H1 (cell line): Measurements from ENCODE around the gene SEC16A. TPM values are rescaled to one million over a fixed set of nuclear protein-coding genes. Genes with fewer than 3 reads are reported as not detected.

ENCODE experiments used
- HDAC6 ChIP-seq: IDR thresholded peaks from one replicate; pipeline ENCODE4 v1.7.1; 2012; ENCODE audit warnings: low read depth, mild to moderate bottlenecking, inconsistent platforms, low read length, moderate library complexity
- JUN ChIP-seq: IDR thresholded peaks from 2 replicates; pipeline ENCODE4 v1.6.1; 2011; ENCODE audit warnings: low read depth, mild to moderate bottlenecking, improper control_type of control experiment, low read length
- KDM5A ChIP-seq: fragments of 200-600 bp; IDR thresholded peaks from 2 replicates; pipeline ENCODE4 v1.7.1; 2012; ENCODE audit warnings: mild to moderate bottlenecking, low read length, inconsistent platforms, mixed read lengths
- NANOG ChIP-seq: IDR thresholded peaks from 2 replicates; pipeline ENCODE4 v1.6.1; 2011; ENCODE audit warnings: low read length, low read depth, mild to moderate bottlenecking, inconsistent platforms; ENCODE audit not compliant: insufficient read depth, poor library complexity, severe bottlenecking
- POLR2A ChIP-seq, 2 experiments: IDR thresholded peaks; 1 replicate in 1 of 2; 2 replicates in 1 of 2; pipeline ENCODE4 v1.6.1; 2011; ENCODE audit warnings: low read depth in 2 of 2, low read length in 2 of 2, mild to moderate bottlenecking in 2 of 2; ENCODE audit errors: control extremely low read depth in 1 of 2
- YY1 ChIP-seq: IDR thresholded peaks from 2 replicates; pipeline ENCODE4 v1.6.1; 2011; ENCODE audit warnings: low read depth, mild to moderate bottlenecking, low read length
- polyA plus RNA-seq, 7 experiments: library from polyadenylated mRNA; depleted of rRNA in 3 of 7; stranded (reverse) in 5 of 7; unstranded in 2 of 7; fragments of >200 nt in 5 of 7; fragments of 200-250 nt in 2 of 7; gene quantifications; 1 replicate in 5 of 7; 2 replicates in 1 of 7; 4 replicates in 1 of 7; pipeline versions ENCODE4 v1.2.1 to v1.2.3, GENCODE V29; 2011 to 2013; ENCODE audit warnings: missing spikeins in 2 of 7, mixed read lengths in 2 of 7
- total RNA-seq: library from RNA; stranded (reverse); fragmentation: NEBNext Ultra II Directional; extraction: Animal tissue kit (Norgen Biotek cat#: 25700); gene quantifications from 2 replicates; pipeline ENCODE4 v1.2.1, GENCODE V29; 2021
- TF ChIP-seq, protein P1 (sequence below): fragments of 300-600 bp; sonication (generic); IDR thresholded peaks from 2 replicates; pipeline ENCODE4 v1.7.1; 2012; ENCODE audit warnings: low read length, moderate library complexity, mild to moderate bottlenecking, inconsistent platforms; ENCODE audit not compliant: insufficient replicate concordance

SEC16A gene
- total and polyA plus RNA-seq, 2 of the 8 experiments (the other 6 are each of a cell fraction or from before 2014, with no cell fraction given): 21.6 to 49.0 TPM

DNA sequence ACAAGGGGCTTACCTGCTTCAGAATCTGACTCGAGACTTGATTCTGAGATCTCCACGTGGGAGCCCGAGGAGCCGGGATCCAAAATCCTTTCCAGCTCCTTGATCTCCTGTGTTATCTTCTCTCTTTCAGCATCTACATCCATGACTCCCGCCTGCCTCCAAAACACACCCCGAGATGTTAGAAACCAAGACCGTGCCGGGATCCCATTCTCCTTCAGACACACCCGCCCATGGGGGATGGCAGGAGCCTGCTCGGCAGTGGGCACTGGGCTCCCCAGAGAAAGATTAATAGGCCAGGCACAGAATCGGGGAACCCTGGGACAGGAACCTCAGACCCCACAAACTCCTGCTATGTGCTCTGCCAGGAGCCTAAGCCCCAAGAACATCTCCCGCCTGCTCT is 84.6 kb downstream of the SEC16A start (continued):
- TF ChIP-seq, protein P1, sequence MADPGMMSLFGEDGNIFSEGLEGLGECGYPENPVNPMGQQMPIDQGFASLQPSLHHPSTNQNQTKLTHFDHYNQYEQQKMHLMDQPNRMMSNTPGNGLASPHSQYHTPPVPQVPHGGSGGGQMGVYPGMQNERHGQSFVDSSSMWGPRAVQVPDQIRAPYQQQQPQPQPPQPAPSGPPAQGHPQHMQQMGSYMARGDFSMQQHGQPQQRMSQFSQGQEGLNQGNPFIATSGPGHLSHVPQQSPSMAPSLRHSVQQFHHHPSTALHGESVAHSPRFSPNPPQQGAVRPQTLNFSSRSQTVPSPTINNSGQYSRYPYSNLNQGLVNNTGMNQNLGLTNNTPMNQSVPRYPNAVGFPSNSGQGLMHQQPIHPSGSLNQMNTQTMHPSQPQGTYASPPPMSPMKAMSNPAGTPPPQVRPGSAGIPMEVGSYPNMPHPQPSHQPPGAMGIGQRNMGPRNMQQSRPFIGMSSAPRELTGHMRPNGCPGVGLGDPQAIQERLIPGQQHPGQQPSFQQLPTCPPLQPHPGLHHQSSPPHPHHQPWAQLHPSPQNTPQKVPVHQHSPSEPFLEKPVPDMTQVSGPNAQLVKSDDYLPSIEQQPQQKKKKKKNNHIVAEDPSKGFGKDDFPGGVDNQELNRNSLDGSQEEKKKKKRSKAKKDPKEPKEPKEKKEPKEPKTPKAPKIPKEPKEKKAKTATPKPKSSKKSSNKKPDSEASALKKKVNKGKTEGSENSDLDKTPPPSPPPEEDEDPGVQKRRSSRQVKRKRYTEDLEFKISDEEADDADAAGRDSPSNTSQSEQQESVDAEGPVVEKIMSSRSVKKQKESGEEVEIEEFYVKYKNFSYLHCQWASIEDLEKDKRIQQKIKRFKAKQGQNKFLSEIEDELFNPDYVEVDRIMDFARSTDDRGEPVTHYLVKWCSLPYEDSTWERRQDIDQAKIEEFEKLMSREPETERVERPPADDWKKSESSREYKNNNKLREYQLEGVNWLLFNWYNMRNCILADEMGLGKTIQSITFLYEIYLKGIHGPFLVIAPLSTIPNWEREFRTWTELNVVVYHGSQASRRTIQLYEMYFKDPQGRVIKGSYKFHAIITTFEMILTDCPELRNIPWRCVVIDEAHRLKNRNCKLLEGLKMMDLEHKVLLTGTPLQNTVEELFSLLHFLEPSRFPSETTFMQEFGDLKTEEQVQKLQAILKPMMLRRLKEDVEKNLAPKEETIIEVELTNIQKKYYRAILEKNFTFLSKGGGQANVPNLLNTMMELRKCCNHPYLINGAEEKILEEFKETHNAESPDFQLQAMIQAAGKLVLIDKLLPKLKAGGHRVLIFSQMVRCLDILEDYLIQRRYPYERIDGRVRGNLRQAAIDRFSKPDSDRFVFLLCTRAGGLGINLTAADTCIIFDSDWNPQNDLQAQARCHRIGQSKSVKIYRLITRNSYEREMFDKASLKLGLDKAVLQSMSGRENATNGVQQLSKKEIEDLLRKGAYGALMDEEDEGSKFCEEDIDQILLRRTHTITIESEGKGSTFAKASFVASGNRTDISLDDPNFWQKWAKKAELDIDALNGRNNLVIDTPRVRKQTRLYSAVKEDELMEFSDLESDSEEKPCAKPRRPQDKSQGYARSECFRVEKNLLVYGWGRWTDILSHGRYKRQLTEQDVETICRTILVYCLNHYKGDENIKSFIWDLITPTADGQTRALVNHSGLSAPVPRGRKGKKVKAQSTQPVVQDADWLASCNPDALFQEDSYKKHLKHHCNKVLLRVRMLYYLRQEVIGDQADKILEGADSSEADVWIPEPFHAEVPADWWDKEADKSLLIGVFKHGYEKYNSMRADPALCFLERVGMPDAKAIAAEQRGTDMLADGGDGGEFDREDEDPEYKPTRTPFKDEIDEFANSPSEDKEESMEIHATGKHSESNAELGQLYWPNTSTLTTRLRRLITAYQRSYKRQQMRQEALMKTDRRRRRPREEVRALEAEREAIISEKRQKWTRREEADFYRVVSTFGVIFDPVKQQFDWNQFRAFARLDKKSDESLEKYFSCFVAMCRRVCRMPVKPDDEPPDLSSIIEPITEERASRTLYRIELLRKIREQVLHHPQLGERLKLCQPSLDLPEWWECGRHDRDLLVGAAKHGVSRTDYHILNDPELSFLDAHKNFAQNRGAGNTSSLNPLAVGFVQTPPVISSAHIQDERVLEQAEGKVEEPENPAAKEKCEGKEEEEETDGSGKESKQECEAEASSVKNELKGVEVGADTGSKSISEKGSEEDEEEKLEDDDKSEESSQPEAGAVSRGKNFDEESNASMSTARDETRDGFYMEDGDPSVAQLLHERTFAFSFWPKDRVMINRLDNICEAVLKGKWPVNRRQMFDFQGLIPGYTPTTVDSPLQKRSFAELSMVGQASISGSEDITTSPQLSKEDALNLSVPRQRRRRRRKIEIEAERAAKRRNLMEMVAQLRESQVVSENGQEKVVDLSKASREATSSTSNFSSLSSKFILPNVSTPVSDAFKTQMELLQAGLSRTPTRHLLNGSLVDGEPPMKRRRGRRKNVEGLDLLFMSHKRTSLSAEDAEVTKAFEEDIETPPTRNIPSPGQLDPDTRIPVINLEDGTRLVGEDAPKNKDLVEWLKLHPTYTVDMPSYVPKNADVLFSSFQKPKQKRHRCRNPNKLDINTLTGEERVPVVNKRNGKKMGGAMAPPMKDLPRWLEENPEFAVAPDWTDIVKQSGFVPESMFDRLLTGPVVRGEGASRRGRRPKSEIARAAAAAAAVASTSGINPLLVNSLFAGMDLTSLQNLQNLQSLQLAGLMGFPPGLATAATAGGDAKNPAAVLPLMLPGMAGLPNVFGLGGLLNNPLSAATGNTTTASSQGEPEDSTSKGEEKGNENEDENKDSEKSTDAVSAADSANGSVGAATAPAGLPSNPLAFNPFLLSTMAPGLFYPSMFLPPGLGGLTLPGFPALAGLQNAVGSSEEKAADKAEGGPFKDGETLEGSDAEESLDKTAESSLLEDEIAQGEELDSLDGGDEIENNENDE: no peak
- no peak for TF ChIP-seq JUN
- no peak for TF ChIP-seq KDM5A
- TF ChIP-seq YY1: no peak
- TF ChIP-seq POLR2A (IDR thresholded peaks at IDR 0.05; ENCODE audit: control extremely low read depth in 1 of 2, low read depth in 2 of 2, low read length in 2 of 2): no peak
- TF ChIP-seq NANOG: no peak
- no peak for TF ChIP-seq HDAC6
